HG03108 (cell line): ENCODE results near the gene SYNPO2L.
"Not testable (repeated sequence)": the region's sequence is repeated elsewhere in the genome, so short reads cannot be mapped to it uniquely, and the experiment has no call there.

ENCODE experiments used
- ATAC-seq: cut with Tn5 transposase; IDR thresholded peaks from one replicate; pipeline ENCODE4 v1.9.1; 2021; ENCODE audit warnings: moderate library complexity; ENCODE audit not compliant: unreplicated experiment

SYNPO2L gene

GRCh38 chr10:73655990-73656298 is at the start of gene SYNPO2L:
Gene SYNPO2L, minus strand, starts transcription at chr10:73656029. Its CDS starts 107 bp downstream, at chr10:73655922.
- ATAC-seq = no peak

GRCh38 chr10:73703924-73704323 is 48.1 kb upstream of the SYNPO2L start:
- ATAC-seq = not testable (repeated sequence)

- not testable (repeated sequence) for ATAC-seq
These were observed 43.0 kb upstream of the SYNPO2L start for GRCh38 chr10:73698819-73699218.

- ATAC-seq = not testable (repeated sequence)
These were observed 41.9 kb upstream of the SYNPO2L start, which contains the start of gene AGAP5 for GRCh38 chr10:73697675-73698159. Gene AGAP5, minus strand, starts transcription at chr10:73698109. Its CDS starts 354 bp downstream, at chr10:73697755.

GRCh38 chr10:73695302-73695701 is 39.5 kb upstream of the SYNPO2L start:
- not testable (repeated sequence) for ATAC-seq

GRCh38 chr10:73690755-73691154 is 34.9 kb upstream of the SYNPO2L start:
- ATAC-seq = not testable (repeated sequence)

GRCh38 chr10:73689596-73689995 is 33.8 kb upstream of the SYNPO2L start:
- ATAC-seq = not testable (repeated sequence)

GRCh38 chr10:73687641-73688040 is 31.8 kb upstream of the SYNPO2L start:
- ATAC-seq = not testable (repeated sequence)

- not testable (repeated sequence) for ATAC-seq
These were observed 18.7 kb upstream of the SYNPO2L start for GRCh38 chr10:73674546-73674945.

GRCh38 chr10:73668378-73668777 is 12.5 kb upstream of the SYNPO2L start:
- not testable (repeated sequence) for ATAC-seq

- not testable (repeated sequence) for ATAC-seq
These were observed 10.5 kb upstream of the SYNPO2L start for GRCh38 chr10:73666153-73666809.

- not testable (repeated sequence) for ATAC-seq
These were observed 9.8 kb upstream of the SYNPO2L start for GRCh38 chr10:73665581-73665980.

GRCh38 chr10:73664156-73665040 is 8.6 kb upstream of the SYNPO2L start:
- ATAC-seq = not testable (repeated sequence)

- not testable (repeated sequence) for ATAC-seq
These were observed 7.8 kb upstream of the SYNPO2L start for GRCh38 chr10:73663621-73664020.

- not testable (repeated sequence) for ATAC-seq
These were observed 6.9 kb upstream of the SYNPO2L start for GRCh38 chr10:73662705-73663104.

- ATAC-seq = no peak
These were observed 406 bp downstream of the SYNPO2L start for GRCh38 chr10:73655257-73655989.

GRCh38 chr10:73653701-73654100 is 2.1 kb downstream of the SYNPO2L start:
- ATAC-seq = no peak

GRCh38 chr10:73653195-73653594 is 2.6 kb downstream of the SYNPO2L start:
- no peak for ATAC-seq

- ATAC-seq = peak; percentile 46
These were observed 5.1 kb downstream of the SYNPO2L start for GRCh38 chr10:73650537-73651331.

- ATAC-seq = no peak
These were observed 5.8 kb downstream of the SYNPO2L start for GRCh38 chr10:73649876-73650536.
